Right forelimb (tissue), 1 donor: ENCODE data around the gene TMEM175.
"Not testable (repeated sequence)": the region's sequence is repeated elsewhere in the genome, so short reads cannot be mapped to it uniquely, and the experiment has no call there.

Experiments
- DNase-seq: peaks from one replicate; pipeline ENCODE4 v3.0.0-alpha.2; 2018

TMEM175 gene

DNA sequence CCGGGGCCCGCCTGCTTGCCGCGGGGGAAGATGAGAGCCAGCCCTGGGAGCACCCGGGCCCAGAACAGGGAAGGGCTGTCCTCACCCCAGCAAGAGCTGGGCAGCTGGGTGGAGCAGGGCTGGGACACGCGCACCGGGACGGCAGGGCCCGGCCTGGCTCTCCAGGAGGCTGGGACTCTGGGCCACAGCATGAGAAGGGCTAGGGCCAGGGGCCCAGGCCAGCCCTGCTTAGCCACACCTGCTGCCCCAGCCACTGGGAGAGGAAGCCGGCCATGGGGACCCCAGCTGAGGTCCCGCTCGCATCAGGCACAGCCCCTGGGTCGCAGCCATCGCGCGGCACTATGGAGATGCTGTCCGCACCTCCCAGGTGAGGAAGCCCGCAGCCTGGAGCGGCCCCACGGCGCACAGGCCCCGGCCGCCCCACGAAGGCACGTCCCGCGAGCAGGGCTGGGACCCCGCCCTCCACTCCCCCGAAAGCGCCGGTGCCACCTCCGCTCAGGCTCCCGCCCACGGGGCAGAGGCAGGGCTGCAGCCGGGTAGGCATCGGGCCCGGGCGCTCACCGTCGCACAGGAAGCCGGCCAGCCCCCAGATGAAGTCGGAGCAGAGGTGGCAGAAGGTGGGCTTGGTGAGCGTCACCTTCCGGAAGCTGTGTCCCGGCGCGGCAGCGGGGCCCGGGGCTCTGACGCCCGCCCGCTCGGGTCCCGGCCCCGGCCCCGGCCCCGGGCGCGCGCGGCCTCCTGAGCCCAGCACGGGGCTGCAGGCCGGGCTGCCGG is 40.6 kb downstream of the TMEM175 start:
- DNase-seq, result no peak

DNA sequence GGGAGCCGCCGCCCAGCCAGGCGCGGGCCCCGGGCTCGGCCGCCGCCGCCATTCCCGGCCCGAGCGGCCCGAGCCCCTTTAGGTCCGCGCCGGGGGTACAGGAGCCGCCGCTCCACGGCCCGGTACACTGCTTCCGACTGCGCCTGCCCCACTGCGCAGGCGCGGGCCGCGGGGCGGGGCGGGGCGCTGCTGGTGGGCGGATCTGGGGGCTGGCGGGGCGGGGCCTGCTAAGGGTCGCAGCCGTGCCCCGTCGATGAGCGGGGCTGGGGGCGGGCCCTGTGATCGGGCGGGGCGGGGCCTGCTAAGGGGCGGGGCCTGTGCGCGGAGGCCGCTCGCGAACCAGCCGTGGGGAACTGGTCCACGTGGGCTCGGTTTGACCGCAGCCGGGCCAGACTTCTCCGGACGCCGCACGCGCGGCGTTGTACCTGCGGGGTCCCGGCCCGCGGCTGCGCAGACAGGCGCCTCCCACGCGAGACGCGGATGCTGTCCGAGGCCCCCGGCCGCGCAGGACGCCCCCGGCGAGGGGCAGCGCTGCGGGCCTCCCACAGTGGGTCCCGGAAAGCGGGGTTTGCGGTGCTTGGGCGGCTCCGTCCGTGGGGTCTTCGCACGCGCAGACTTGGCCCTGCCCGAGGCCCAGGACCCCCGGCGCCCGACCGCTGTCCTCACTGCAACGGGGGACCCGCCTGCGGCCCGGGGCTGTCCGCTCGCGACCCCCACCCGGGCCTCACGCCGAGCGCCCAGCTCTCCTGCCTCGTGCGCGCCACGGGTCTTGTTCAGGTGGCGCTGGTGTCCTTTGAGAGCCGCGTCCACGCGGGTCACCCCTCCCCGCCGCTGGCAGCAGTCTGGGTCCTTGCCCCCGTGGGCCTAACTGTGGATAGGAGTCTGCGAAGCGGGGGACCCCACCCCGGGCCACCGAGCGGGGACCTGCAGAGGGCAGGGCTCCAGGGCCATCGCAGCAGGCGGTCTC is 41.5 kb downstream of the TMEM175 start, which contains the start of gene DGKQ:
TSS of gene DGKQ (minus strand) at position 139 of the 967 bp plus-strand sequence. CDS start at position 52, 87 bp downstream.
- DNase-seq, result peak; percentile 94

- DNase-seq, result no peak
Observed at GRCh38 chr4:974668-975067, 42.4 kb downstream of the TMEM175 start.

- DNase-seq, result not testable (repeated sequence)
Observed at GRCh38 chr4:976016-976415, 43.8 kb downstream of the TMEM175 start.

DNA sequence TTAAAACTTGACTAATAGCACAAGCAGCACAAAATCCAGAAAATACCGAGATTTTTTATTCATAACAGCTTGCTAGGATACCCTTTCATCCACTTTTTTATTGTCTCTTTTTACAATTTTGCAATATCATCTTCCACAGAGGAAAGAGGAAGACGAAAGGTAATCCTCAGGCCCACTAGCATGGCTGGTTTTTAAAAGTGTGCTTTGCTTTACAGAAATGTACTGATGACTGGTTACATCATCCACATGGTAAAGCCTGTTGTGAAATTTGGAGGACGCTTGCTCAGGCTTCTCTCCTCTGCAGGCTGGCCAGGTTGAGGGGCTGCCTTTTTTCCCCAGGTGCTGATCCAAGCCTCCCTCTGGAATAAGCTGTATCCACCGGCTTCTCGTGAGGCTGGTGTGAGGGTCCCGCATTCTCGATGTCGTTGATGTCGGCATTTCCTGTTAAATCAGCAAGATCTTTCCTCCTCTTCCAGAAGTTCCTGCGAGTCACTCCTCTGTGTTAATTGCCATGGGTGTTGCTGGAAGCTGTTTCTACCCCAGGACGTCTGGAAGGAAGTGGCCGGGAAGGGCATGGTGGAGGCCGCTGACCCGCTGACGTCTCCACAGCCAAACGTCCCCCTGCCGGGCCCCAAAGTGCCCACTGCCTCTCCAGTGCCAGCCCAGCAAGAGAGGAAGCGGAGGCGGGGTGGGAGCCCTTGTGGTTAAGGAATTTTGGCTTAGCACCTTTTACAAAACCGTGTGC is 46.9 kb downstream of the TMEM175 start:
- no peak for DNase-seq

DNA sequence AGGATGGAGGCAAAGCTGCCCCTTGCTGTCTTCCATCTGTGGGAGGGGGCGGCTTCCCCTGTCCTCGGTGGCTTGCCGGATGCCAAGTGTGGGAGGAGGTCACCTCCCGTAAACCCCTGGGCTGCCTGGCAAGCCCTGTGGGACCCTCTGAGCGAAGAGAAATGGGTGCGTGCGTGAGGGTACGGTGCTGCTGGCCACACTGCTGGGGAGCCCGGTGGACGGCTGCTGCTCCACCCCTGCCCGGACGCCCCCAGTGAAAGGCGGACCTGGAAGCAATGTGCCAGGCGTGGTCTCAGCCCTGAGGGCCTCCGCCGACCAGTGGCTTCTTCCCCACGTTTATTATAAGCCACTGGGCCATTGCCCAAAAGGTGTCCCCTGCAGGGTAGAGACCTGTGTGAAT is 50.0 kb downstream of the TMEM175 start:
- no peak for DNase-seq

- DNase-seq, result no peak
Observed at GRCh38 chr4:982814-983213, 50.6 kb downstream of the TMEM175 start.

- no peak for DNase-seq
Observed at GRCh38 chr4:984336-985054, 52.2 kb downstream of the TMEM175 start.

DNA sequence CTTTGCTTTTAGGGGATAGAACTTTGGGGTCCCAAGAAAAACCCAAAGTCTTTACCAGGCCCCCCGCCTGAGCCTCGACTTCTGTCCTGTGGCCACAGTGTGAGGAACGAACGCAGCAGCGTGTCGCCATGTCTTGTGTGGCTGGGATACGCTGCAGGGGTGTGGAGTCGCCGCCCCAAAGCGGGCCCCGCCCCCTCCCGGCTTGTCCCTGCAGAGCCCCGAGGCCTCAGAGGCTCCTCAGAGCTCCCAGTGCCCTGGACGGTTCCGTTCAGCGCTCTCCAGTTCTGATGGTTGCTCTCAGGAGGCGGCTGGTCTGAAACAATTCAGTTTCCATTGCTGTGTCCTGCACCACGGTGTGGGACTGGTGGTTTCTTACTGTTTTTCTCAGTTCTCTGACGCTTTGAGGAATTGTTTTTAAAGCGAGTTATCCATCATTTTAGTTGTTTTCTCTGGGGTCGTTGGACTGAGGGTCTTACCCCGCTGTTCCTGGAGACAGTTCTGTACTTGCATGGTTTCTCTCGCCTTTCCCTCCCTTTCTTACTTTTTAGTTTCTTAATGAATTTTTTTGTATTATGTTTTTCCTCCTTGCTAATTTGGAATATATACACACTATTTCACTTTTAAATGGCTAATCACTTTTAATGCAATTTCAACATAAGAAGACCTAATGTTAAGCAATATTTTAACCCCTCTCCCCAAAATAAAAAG is 53.0 kb downstream of the TMEM175 start:
- no peak for DNase-seq

DNA sequence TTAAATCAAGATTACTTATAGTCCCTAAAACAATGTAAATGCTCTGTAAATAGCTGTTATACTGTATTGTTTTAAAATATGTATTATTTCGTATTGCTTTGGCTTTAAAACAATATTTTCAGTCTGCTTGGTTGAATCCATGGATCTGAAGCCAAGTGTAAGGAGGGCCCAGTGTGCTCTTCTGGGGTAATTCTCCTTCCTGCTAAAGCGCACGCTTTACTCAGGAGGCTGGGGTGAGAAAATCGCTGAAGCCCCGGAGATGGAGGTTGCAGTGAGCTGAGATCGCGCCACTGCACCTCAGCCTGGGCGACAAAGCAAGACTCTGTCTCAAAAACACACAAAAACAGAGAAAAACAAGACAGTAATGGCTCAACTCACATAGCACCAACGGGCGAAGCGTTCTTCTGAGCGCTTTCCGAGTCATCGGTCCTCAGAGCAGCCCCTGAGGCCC is 54.2 kb downstream of the TMEM175 start:
- DNase-seq, result no peak

GRCh38 chr4:986879-987623 is 54.8 kb downstream of the TMEM175 start, which contains the start of gene IDUA:
Gene IDUA (plus strand): TSS chr4:987044. CDS start chr4:987085, 41 bp downstream.
- peak; percentile 88 for DNase-seq

GRCh38 chr4:987624-988513 is 55.6 kb downstream of the TMEM175 start:
- no peak for DNase-seq

- DNase-seq, result no peak
Observed at GRCh38 chr4:988726-989721, 56.8 kb downstream of the TMEM175 start.

DNA sequence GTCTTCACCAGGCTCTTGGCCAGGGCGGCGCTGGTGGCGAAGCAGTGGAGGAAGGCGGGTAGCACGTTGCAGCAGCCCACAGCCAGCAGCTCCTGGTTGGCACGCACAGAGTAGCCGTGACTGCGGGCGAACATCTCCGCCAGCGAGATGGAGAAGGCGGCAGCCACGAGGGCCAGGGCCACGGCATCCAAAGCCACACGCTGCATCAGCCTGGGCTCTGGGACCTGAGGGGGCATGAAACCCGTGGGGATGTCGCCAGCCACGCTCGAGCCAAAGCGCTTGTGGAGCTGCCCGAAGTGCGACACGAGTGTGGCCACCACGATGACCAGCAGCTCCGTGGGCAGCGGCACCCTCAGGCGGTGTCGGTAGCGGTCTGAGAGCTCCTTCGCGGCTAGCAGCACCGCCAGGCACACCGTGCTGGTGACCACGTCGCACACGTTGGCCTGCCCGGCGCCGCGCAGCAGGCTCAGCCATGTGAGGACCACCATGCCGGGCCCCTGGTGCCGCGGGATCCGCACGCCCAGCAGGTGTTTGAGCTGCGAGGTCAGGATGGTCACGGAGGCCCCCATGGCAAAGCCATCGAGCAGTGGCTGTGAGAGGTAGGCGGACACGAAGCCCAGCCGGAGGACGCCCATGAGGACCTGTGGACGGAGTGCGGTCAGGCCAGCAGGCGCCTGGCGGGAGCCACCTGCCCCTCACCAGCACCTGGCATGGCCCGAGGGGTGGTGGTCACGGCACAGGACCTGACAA is 57.6 kb downstream of the TMEM175 start:
- DNase-seq, result no peak

DNA sequence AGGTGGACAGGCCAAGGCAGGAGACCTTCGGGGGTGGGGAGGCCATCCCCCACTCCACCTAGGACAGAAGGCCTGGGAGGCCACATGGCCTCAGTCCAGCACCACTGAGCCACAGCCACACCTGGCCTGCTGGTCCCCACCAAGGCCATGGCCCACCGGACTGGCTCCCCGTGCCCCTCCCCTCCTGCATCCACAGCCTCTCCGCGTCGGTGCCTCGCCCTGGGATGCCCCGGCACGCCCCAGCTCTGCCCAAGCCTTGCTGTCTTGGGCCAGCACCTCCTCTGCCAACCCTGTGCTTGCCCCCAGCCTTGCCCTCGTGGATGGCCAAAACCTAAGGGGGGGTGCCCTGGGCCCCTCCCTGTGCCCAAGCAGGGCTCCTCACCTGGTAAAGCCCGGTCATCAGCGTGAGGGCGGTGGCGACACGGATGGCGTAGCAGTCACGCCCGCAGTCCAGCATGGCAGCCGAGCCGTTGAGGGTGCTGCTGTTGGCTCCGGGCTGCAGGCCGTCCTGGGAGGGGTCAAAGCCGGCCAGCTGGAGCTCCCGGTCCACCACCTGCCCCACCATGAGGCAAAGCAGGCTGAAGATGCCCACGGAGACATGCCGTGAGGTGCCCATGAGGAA is 58.6 kb downstream of the TMEM175 start:
- no peak for DNase-seq

DNA sequence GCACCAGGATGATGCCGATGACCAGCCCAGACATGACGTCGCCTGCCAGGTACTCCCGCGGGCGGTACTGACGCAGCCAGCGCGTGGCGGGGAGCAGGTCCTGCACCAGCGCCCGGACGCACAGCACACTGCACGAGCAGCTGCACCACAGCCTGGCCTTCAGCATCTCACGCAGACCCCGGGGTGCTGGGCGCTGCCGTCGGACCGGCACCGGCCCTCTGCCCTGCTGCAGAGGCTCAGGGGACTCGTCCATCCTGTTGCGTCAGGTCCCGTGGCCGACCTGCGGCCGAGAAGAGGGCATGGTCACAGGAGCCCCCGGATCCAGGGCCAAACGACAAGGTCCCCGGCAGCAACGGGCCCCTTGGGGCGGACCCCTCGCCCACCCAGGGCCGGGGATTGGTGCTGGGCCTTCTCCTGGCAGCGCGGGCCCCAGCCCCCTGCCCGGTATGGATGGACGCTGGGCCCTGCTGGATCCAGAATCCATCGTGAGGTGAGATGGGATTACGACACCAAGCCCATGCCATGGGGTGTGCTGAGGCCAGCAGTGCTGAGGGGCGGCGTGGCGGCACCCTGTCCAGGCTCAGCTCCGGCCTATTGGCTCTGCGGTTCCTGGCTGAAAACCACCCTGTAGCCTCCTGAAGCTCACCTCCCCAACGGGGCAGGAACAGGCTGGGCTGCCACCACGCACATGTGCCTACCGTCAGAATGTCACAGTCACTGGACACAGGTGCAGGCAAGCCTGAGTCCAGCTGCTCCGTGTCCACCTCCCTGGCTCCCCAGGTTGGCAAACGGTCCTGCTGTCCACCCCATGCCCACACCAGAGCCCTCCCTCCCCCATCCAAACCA is 59.4 kb downstream of the TMEM175 start:
- no peak for DNase-seq
